Measurements from ENCODE around the gene AIFM1.
A peak's percentile ranks its signal among the peaks of the same experiment; 100 is the strongest.

AIFM1 gene

GRCh38 chrX:130165703-130166502 is at the start of gene AIFM1:
AIFM1 (minus strand) TSS chrX:130165841; CDS start chrX:130165656, 185 bp downstream.
- peak; percentile 72 to 74 for DNase-seq (ENCODE audit: low read depth in 2 of 2)

- no peak for DNase-seq (ENCODE audit: low read depth in 2 of 2)
Observed at GRCh38 chrX:130213376-130213775, 47.7 kb upstream of the AIFM1 start.

DNA sequence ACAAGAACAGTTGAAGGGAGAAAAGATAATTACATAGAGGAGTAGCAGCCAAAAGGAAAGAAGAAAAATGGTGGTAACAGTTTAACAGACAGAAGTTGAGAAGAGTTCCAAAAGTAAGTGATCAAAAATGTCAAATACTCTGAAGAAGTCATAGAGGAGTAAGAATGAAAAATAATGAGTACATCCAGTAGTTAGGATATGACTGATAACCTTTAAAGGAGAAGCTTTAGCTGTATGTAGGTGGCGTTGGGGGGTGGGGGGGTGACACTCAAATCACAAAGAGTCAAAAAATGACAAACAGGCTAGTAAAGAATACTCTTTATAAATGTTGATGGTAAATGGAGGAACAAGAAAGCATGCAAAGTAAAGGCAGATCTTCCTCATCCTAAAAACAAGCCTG is 46.7 kb upstream of the AIFM1 start:
- DNase-seq (ENCODE audit: low read depth in 2 of 2) = no peak

GRCh38 chrX:130211415-130212186 is 46.0 kb upstream of the AIFM1 start:
- DNase-seq (ENCODE audit: low read depth in 2 of 2) = no peak

DNA sequence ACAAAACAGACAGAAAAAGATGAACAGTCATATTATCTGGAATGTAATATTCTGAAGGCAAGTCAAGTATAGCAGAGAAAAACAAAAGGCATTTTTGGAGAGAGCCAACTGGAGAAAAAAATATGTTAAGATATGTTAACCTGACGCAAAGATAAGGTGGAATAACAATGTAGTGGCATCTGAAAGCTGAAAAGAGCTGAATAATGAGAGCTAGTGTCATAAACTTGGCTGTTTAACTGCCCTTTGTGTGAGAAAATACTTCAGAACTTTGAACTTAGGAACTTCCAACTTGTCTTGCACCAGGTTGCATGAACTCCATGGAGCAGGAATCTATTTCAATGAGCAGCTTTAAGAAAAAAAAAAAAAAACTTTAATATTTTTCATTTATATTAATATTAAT is 39.0 kb upstream of the AIFM1 start:
- no peak for DNase-seq (ENCODE audit: low read depth in 2 of 2)

DNA sequence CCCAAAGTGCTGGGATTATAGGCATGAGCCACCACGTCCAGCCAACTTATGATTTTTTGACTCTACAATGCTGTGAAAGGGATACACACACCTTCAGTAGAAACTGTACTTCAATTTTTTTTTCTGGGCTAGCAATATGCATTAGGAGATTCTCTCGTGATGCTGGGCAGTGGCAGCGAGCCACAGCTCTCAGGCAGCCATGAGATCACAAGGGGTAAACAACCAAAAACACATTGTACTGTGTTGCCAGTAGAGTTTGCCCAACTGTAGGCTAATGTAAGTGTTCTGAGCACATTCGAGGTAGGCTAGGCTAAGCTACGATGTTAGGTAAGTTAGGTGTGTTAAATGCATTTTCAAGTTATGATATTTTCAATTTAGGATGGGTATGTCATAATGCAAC is 31.8 kb upstream of the AIFM1 start:
- no peak for DNase-seq (ENCODE audit: low read depth in 2 of 2)

DNA sequence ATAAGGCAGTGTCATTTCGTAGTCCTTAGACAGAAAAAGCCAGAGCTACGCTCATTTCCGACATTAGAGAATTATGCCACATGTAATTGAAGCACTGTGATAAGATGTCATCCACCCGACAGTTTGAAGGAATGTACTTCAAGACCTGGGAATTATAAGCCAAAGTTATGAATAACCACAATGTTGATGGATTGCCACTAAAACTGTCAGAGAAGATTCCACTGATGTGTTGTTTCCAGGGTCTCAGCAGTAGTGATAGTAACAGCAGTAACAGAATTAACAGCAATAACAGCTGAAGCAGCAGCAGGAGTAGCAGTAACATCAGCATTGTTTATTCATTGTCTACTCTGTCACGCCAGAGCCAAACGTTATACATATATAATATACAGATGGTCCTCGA is 30.8 kb upstream of the AIFM1 start:
- DNase-seq (ENCODE audit: low read depth in 2 of 2) = no peak

DNA sequence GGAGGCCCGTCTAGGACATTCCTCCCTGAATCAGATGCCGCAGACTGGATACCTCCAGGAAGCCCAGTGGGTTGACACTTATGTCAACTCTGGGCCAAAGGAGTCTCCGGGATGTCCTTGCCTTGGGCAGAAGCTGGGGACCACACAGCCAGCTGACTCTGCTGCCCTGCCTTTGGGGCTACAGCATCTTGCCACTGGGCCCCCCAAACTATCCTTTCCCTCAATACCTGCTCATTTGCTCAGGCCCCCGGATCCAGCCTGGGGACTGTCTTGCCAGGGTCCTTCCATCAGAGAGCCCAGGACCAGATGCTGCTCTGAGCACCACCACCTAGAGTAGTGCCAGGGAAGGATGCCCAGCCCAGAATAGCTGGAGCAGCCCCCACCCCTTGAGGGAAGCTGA is 25.2 kb upstream of the AIFM1 start:
- no peak for DNase-seq (ENCODE audit: low read depth in 2 of 2)

DNA sequence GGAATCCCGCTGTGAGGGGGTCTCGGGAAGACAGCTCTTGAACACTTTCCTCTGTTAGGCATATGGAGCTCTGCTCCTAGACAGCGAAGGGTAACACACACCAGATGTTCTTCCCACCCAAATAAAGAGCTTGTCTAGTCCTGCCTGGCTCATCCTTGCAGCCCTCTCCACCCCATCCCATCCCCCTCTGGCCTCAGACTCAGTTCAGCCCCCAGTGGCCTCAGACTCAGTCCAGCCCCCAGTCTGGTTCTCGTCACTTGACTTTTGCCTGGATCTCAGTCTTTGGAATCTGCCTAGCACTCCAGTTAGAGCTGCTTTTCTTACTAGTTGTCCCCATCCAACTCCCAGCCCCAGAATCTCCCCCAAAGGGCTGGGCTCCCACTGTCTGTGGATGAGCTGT is 21.0 kb upstream of the AIFM1 start:
- DNase-seq (ENCODE audit: low read depth in 2 of 2) = no peak

GRCh38 chrX:130184857-130185256 is 19.2 kb upstream of the AIFM1 start:
- DNase-seq (ENCODE audit: low read depth in 2 of 2) = no peak

DNA sequence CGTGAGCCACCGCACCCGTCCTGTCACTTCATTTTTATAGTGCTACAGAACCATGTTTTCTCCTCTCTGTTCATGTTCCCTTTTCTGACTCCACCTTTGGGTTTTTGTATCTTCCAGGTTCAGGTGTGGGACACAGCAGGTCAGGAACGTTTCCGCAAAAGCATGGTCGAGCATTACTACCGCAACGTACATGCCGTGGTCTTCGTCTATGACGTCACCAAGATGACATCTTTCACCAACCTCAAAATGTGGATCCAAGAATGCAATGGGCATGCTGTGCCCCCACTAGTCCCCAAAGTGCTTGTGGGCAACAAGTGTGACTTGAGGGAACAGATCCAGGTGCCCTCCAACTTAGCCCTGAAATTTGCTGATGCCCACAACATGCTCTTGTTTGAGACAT is 18.5 kb upstream of the AIFM1 start:
- no peak for DNase-seq (ENCODE audit: low read depth in 2 of 2)

GRCh38 chrX:130179579-130180215 is 14.1 kb upstream of the AIFM1 start:
- DNase-seq (ENCODE audit: low read depth in 2 of 2) = no peak

- DNase-seq (ENCODE audit: low read depth in 2 of 2) = no peak
Observed at GRCh38 chrX:130179170-130179569, 13.5 kb upstream of the AIFM1 start.

GRCh38 chrX:130176942-130177341 is 11.3 kb upstream of the AIFM1 start:
- DNase-seq (ENCODE audit: low read depth in 2 of 2) = no peak

GRCh38 chrX:130176354-130176776 is 10.7 kb upstream of the AIFM1 start:
- DNase-seq (ENCODE audit: low read depth in 2 of 2) = no peak

DNA sequence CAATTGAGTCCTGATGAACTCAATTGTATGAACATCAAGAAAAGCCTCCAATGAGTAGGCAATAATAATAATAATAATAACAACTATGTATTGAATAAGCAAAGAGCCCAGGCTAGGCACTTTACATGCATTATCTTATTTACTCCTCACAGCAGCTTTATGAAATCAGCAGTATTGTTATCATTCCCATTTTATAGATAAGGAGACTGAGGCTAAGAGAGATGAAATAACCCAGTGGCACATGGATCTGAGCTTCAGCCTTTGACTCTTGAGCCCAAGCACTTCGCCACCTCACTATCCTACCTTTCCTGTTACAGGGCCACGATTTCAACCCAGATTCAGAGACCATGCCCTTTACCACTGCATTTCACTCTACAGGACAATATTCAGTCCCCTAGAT is 9.3 kb upstream of the AIFM1 start:
- no peak for DNase-seq (ENCODE audit: low read depth in 2 of 2)

DNA sequence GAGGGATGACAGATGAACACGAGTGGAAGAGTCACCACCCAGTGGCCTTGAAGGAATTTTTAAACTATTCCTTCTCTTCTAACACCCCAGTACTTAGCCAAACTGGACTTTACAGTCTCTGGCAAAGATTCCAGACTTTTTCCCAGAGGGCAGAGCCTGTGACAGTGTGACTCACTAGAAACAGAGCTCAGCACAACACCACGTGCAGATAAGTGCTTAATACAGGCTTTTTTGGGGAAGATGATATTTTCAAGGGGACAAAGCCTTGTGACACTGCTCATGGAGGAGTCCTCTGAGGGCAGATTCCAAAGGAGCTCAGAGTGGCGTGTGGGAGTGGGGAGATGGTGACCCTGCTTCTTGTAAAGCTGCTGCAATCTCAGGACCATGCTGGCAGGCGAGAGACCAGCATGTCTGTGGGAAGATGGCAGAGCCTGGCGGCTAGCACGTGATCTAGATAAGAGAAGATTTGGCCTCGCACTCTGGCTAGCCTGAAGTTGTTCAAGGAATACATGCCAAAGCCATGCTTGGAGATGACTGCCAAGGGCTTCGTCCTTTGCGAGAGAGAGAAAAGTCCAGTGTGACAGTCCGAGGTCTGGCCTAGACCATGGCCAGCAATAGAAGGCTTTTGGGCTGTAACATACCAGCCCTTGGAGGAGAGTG is 8.5 kb upstream of the AIFM1 start:
- no peak for DNase-seq (ENCODE audit: low read depth in 2 of 2)

- DNase-seq (ENCODE audit: low read depth in 2 of 2) = no peak
Observed at GRCh38 chrX:130173190-130173895, 7.7 kb upstream of the AIFM1 start.

DNA sequence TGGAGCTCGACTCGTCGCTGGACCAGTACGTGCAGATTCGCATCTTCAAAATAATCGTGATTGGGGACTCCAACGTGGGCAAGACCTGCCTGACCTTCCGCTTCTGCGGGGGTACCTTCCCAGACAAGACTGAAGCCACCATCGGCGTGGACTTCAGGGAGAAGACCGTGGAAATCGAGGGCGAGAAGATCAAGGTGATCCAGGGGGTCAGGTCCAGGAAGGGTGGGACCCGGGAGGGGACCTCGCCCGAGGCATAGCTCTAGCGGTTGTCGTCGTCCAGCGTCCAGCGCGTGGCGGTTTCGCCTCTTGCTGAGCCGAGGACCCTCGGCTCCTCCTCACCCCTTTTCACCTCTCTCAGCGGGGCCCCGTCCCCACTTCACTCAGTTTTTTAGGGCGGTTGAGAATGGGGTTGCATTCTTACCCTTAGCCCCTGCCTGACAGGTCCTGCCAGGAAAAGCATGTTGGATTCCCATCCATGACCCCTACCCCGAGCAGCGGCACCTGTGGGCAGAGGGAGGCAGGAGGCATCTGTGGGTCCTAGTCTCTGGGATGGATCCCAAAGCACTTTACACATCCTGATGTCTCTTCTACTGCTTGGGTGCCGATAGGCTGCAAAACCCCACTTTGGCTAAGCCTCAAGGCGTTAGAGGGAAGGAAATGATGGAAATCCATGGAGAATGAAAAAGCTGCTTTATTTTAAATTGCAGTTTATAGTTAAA is 6.6 kb upstream of the AIFM1 start:
- DNase-seq (ENCODE audit: low read depth in 2 of 2) = no peak

DNA sequence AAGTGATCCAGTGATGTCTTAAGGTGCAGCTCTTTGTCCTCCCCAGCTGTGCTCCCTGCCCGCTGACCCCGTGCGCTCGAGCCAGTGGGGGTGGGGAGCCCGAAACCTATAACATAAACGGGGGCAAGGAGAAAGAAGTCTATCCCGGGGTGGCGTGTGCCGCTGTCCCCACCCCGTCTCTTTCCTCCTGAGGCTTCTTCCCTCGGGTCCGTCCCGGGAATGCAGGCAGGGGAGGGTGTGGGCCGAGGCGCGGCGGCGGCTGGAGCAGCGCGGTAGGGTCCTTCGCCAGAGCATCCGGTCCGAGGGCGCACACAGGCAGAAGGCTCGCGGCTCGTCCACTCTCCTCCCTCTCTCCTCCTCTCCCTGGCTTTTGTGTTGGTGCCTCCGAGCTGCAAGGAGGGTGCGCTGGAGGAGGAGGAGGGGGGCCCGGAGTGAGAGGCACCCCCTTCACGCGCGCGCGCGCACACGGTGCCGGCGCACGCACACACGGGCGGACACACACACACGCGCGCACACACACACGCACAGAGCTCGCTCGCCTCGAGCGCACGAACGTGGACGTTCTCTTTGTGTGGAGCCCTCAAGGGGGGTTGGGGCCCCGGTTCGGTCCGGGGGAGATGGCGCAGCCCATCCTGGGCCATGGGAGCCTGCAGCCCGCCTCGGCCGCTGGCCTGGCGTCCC is 5.9 kb upstream of the AIFM1 start, which contains the start of gene RAB33A:
Gene RAB33A (plus strand): TSS at position 517 of the 681 bp plus-strand sequence. CDS start 101 bp downstream, at position 618.
- peak in 1 of 2 donors; percentile 10 for DNase-seq (ENCODE audit: low read depth in 2 of 2)

Measured in stimulated activated CD8-positive, alpha-beta memory T cell treated with anti-CD3 and anti-CD28 coated beads, Interleukin-7, amount 100 ng/mL, for 1 hour (primary cell).